UCSD-AML1 (cell line): ENCODE results near the gene ESR2.
"Not testable (repeated sequence)": the region's sequence is repeated elsewhere in the genome, so short reads cannot be mapped to it uniquely, and the experiment has no call there.

Experiments used
- DNase-seq: peaks from one replicate; lab custom pipeline; 2025; ENCODE audit not compliant: unreplicated experiment; lab: John Stamatoyannopoulos, UW

ESR2 gene

DNA sequence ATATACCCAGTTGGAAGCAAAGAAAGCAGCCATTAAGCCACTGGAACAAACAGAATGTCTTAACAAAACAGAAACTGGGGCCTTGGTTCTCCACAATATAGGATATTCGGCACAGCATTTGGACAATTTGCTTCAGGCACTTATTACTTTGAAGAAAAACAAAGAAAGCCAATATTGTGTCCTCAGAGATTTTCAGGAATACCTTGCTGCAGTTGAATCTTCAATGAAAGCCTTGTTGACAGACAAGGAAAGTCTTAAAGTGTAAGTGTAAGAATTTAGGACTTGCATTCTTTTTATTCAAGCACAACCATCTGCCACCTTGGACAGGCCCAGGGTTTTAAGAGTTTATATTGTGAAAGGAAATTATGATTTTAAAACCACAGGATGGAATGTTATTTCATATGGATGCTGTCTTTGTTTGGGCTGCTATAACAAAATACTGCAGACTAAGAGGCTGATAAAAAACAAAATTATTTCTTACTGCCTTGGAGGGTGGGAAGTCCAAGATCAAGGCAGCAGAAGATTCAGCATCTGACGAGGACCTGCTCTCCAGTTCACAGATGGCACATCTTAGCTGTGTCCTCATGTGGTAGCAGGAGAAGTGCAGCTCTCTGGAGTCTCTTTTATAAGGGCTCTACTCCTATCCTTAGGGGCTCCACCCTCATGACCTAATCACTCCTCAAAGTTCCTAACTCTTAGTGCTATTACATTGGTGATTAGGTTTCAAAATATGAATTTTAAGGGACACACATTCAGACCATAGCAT, 244.4 kb downstream of the ESR2 start:
- DNase-seq: no peak

DNA sequence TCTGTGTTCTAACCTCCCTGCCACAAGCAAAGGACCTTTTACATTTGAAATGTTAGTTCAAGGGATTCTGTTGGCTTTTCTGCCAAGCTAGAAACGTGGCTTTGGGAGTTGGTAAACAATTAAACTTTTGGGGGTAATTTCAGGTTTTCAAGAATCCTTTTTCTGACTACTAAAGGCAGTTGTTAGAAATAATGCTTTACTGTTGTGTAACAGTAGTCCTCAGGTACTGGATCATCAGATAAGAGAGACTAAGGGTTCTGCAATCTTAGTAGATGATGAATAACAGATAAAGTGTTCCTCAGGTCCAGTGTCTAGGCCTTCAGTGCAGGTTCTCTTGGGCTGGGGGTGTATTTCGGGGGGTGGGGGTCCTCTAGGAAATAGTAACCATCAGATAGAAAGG, 249.1 kb downstream of the ESR2 start:
- no peak for DNase-seq

DNA sequence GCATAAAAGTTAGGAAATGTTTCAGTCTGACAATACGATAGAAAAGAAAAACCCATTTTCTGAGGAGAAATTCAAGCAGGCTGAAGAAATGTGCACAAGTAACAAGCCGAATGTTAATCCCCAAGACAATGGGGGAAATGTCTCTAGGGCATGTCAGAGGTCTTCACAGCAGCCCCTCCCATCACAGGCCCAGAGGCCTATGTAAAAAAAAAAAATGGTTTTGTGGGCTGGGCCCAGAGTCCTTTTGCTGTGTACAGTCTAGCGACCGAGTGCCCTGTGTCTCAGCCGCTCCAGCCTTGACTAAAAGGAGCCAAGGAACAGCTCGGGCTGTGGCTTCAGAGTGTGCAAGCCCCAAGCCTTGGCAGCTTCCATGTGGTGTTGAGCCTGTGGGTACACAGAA, 250.9 kb downstream of the ESR2 start:
- DNase-seq: not testable (repeated sequence)

DNA sequence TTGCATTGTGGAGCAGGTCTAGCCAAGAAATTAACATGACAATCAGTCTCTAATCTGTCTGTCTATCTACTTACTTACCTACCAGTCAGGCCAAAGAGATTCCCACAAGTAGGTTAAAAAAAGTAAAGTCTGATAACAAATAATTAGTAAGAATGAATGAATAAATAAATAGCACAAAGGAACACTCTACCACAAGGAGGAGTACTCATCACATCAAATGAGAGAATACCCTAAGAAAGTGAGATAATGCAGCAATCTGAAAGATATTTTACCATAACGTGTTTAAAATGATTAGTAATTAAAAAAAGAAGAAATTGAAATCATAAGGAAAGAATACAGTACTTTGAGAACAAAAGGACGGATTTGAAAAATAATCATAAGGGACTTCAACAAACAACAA, 254.1 kb downstream of the ESR2 start:
- no peak for DNase-seq

DNA sequence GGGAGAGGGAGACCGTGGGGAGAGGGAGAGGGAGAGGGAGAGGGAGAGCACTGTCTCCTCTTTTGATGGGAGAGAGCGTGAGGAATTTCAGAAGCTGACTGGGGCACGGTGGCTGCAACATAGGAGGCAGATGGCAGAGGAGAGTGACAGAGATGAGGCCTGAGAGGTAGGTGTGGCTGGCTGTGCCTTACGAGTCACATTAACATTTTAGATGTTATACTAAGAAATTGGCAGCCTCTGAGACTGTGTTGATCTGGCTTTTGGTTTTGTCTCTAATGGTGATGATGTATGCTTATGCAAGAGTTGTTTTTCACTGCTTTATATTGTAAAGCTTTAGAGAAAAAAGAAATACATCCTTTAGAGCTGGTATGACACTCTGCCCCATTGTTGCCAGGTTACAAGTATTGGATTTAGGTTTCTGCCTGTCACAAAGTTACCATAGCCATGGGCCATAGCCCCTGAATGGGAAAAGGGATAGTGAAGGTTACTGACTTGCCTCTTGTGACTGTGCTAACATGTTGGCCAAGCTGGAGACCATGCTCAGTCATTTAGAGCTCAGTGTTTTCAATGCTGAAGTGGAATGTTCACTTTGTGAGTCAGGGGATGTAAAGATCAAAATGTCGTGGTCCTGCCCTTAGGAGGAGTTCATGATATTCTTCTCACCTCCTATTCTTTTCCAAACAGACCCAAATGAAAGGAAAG, 255.2 kb downstream of the ESR2 start:
- no peak for DNase-seq

DNA sequence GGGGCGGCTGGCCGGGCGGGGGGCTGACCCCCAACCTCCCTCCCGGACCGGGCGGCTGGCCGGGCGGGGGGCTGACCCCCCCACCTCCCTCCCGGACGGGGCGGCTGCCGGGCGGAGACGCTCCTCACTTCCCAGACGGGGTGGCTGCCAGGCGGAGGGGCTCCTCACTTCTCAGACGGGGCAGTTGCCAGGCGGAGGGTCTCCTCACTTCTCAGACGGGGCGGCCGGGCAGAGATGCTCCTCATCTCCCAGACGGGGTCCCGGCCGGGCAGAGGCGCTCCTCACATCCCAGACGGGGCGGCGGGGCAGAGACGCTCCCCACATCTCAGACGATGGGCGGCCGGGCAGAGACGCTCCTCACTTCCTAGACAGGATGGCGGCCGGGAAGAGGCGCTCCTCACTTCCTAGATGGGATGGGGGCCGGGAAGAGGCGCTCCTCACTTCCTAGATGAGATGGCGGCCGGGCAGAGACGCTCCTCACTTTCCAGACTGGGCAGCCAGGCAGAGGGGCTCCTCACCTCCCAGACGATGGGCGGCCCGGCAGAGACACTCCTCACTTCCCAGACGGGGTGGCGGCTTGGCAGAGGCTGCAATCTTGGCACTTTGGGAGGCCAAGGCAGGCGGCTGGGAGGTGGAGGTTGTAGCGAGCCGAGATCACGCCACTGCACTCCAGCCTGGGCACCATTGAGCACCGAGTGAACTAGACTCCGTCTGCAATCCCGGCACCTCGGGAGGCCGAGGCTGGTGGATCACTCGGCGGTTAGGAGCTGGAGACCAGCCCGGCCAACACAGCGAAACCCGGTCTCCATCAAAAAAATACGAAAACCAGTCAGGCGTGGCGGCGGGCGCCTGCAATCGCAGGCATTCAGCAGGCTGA, 256.1 kb downstream of the ESR2 start:
- not testable (repeated sequence) for DNase-seq

DNA sequence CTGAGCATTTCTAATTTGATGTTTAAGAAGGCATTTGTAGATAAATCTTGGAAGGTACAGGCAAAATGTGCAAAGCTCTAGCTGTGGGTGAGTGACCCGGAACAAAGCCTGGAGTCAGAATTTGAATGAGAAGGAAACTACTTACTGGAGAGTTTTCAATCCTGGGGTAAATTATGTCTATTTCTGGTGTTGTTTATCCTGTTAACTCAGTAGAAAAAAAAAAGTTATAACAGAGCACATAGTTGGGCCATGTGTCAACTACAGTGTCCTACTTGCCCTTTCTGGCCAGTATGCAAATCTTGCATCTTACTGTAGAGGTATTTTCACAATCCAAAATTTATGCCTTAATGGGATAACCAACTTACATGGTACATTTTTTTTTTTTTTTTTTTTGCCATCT, 259.0 kb downstream of the ESR2 start:
- no peak for DNase-seq
